Progenitor cell of endocrine pancreas (in vitro differentiated cells): ENCODE data around the gene PQBP1. TPM values are rescaled to one million over a fixed set of nuclear protein-coding genes. Genes with fewer than 3 reads are reported as not detected.

ENCODE experiments used
- DNase-seq: peaks from one replicate; pipeline ENCODE4 v3.0.0; 2021; ENCODE audit warnings: low spot score; ENCODE audit not compliant: unreplicated experiment
- H3K27ac Mint-ChIP-seq: 2 replicates; pipeline ENCODE4 v1.8.0; 2021; ENCODE audit warnings: mild to moderate bottlenecking, moderate library complexity, mixed read lengths
- H3K27me3 Mint-ChIP-seq: 2 replicates; pipeline ENCODE4 v1.8.0; 2021; ENCODE audit warnings: mixed read lengths
- H3K36me3 Mint-ChIP-seq: 2 replicates; pipeline ENCODE4 v1.8.0; 2022; ENCODE audit warnings: mixed read lengths; ENCODE audit not compliant: insufficient read depth
- H3K4me1 Mint-ChIP-seq: 2 replicates; pipeline ENCODE4 v1.8.0; 2021; ENCODE audit warnings: low read depth, mixed read lengths
- H3K4me3 Mint-ChIP-seq: 2 replicates; pipeline ENCODE4 v1.8.0; 2021; ENCODE audit warnings: low read depth, mild to moderate bottlenecking, moderate library complexity, mixed read lengths
- H3K9me3 Mint-ChIP-seq: 2 replicates; pipeline ENCODE4 v1.8.0; 2021; ENCODE audit warnings: low read depth, mixed read lengths
- CTCF ChIP-seq: fragments of 200-600 bp; sonication (generic); IDR thresholded peaks from one replicate; pipeline ENCODE4 v1.5.0; 2021; ENCODE audit warnings: antibody characterized with exemption, mild to moderate bottlenecking; ENCODE audit not compliant: unreplicated experiment
- total RNA-seq: library from RNA; stranded (reverse); gene quantifications from 2 replicates; pipeline ENCODE4 v1.2.1, GENCODE V29; 2021

The PQBP1 gene
- total RNA-seq, 1 donor from 2014 or later: 75.4 TPM

DNA sequence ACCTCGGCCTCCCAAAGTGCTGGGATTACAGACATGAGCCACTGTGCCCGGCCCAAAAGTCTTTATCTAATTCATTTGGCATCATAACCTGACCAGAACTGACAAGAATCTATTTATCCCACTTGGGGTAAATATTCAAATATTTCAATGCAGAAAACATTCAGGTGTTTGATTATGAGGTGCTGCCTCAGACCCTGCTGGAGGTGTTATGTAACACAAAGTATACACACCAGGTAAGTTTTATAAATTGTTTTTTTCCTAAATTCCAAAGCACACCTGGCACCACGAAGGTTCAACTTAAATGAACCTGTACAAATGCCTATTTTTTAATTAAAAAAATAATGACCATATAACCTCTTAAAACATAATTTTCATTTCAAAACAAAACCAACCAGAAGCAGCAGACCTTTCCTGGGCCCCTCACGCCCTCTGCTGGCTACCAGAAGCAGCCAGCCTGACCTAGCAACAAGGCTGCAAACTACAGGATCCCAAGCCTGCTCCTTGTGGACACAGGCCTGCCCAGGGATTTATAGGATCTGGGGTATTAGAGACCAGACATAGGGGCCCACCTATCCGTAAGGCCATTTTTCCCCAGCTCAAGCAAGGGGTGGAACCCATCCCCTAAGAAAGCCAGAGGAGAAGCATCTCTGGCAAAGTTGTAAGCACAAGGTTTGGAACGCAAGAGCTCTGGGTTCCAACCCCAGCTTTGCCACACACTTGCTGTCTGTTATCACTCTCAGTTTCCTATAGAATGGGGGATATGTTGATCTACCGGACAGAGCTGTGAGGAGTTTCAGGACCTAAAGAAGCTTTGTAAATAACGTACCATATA, 48.0 kb downstream of the PQBP1 start:
- peak overlapping the region; percentile 45 for H3K27ac Mint-ChIP-seq
- H3K27me3 Mint-ChIP-seq: no peaks in the 10 kb centered on the region
- no peak for DNase-seq
- H3K4me3 Mint-ChIP-seq: no peak overlapping the region
- H3K4me1 Mint-ChIP-seq: no peaks in the 10 kb centered on the region
- H3K9me3 Mint-ChIP-seq: no peaks in the 10 kb centered on the region
- peak; percentile 75 for TF ChIP-seq CTCF
- H3K36me3 Mint-ChIP-seq: no peaks in the 10 kb centered on the region

DNA sequence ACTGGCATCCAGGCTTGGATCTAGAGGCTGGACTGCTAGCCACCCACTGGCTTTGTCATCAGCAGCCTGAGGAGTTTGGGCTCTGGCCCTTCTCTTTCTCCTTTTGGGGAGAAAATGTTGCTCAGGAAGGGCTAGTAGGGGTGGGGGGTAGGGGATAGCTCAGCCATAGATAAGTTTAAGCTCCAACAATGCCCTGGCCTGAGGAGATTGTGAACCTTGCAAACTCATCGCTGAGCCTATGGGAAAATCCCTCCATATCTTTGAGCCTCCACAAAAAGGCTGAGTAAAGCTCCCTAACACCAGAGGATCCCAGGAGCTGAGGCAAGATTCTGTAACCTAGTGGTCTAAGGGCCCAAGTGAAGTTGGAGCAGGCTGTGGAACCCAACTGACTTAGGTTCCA, 50.9 kb downstream of the PQBP1 start:
- no peak for DNase-seq
- no peak overlapping the region for H3K4me3 Mint-ChIP-seq
- TF ChIP-seq CTCF: no peak
- H3K9me3 Mint-ChIP-seq: no peaks in the 10 kb centered on the region
- no peaks in the 10 kb centered on the region for H3K27me3 Mint-ChIP-seq
- H3K27ac Mint-ChIP-seq: no peak overlapping the region
- no peaks in the 10 kb centered on the region for H3K4me1 Mint-ChIP-seq
- no peaks in the 10 kb centered on the region for H3K36me3 Mint-ChIP-seq

Other genes starting within 250 kb of the PQBP1 start
- gene WAS, start 214.1 kb upstream of the PQBP1 start, total RNA-seq: 0.62 and 1.2 TPM in 2 replicates
- 7.4 and 8.2 TPM in 2 replicates for gene SUV39H1, start 201.2 kb upstream of the PQBP1 start, total RNA-seq
- gene GLOD5, start 136.2 kb upstream of the PQBP1 start, total RNA-seq: not detected in 2 replicates
- gene GATA1, start 111.3 kb upstream of the PQBP1 start, total RNA-seq: not detected in 2 replicates
- 234 and 261 TPM in 2 replicates for gene HDAC6, start 95.9 kb upstream of the PQBP1 start, total RNA-seq
- gene ERAS, start 71.4 kb upstream of the PQBP1 start, total RNA-seq: 0.31 TPM in 1 of 2 replicates, not detected in the other
- 55.4 and 58.3 TPM in 2 replicates for gene PCSK1N, start 62.3 kb upstream of the PQBP1 start, total RNA-seq
- gene TIMM17B, start 162 bp upstream of the PQBP1 start, total RNA-seq: 68.1 and 73.8 TPM in 2 replicates
- 33.9 and 34.9 TPM in 2 replicates for gene SLC35A2, start 13.7 kb downstream of the PQBP1 start, total RNA-seq
- 9.9 and 10.4 TPM in 2 replicates for gene PIM2, start 21.1 kb downstream of the PQBP1 start, total RNA-seq
- gene OTUD5, start 59.7 kb downstream of the PQBP1 start, total RNA-seq: 52.5 and 53.3 TPM in 2 replicates
- 8.0 and 8.2 TPM in 2 replicates for gene KCND1, start 73.9 kb downstream of the PQBP1 start, total RNA-seq
- 89.9 and 98.4 TPM in 2 replicates for gene GRIPAP1, start 104.3 kb downstream of the PQBP1 start, total RNA-seq
- gene TFE3, start 145.4 kb downstream of the PQBP1 start, total RNA-seq: 39.7 and 40.8 TPM in 2 replicates
- gene CCDC120, start 161.1 kb downstream of the PQBP1 start, total RNA-seq: 27.1 and 27.9 TPM in 2 replicates
- gene PRAF2, start 176.1 kb downstream of the PQBP1 start, total RNA-seq: 22.6 and 24.1 TPM in 2 replicates
- gene WDR45, start 182.0 kb downstream of the PQBP1 start, total RNA-seq: 44.9 and 55.0 TPM in 2 replicates
- gene GPKOW, start 225.8 kb downstream of the PQBP1 start, total RNA-seq: 15.6 and 16.5 TPM in 2 replicates